GM19467 (cell line): Measurements from ENCODE around the gene KRTAP10-8.
"Not testable (repeated sequence)": the region's sequence is repeated elsewhere in the genome, so short reads cannot be mapped to it uniquely, and the experiment has no call there.

Experiments
- ATAC-seq: cut with Tn5 transposase; IDR thresholded peaks from one replicate; pipeline ENCODE4 v1.9.1; 2021; ENCODE audit warnings: mild to moderate bottlenecking, moderate library complexity; ENCODE audit not compliant: unreplicated experiment

KRTAP10-8 gene

DNA sequence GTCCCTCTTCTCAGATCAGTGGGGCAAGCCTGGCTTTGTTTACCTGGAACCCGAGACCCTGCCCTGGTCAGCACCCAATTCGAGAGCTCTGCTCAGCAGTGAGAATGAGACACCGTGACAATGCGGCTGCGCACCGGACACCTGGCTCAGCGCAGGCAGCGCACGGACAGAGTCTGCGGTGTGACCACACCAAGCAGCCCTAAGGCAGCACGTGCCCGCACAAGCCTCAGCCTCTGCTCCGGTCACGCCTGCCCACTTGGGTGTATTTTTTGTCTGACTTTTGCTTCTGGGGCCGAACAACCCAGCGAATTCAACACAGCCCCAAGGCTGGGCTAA is 4.7 kb downstream of the KRTAP10-8 start:
- ATAC-seq: no peak

DNA sequence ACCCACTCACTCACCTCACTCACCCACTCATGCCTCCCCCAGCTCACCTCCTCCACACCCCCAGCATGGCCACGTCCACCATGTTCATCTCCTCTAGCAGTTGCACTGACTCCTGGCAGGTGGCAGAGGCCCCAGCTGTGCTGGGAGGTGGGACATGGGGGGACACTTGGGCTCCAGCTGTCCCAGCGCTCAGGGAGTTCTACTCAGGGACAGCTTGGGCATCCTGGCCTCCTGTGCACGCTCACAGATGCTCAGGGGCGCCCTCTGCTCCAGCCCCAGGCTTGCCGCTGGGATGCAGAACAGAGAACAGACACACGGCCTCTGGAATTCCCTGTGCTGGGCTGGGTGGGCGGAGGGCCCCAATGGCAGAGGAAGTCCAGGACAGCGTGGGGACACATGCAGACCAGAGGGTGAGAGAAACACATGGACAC is 5.2 kb downstream of the KRTAP10-8 start:
- ATAC-seq: no peak

DNA sequence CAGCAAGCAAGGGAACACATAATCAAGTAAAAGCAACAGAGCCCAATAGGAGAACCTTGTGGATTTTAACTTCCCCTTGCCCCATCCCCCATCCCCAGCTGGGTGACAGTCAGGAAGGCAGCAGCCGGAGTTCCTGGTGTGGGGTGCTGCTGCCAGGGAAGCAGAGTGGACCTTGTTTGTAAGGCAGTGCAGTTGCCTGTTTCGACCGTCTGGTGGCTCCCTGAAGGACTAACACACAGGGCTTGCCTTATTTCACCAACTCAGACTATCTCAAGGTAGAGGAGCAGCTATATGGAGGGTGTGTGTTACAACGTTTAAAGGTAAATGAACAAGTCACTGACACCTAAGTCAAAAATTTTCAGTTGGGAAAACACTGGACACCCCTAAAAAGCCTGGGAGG is 6.6 kb downstream of the KRTAP10-8 start:
- no peak for ATAC-seq

DNA sequence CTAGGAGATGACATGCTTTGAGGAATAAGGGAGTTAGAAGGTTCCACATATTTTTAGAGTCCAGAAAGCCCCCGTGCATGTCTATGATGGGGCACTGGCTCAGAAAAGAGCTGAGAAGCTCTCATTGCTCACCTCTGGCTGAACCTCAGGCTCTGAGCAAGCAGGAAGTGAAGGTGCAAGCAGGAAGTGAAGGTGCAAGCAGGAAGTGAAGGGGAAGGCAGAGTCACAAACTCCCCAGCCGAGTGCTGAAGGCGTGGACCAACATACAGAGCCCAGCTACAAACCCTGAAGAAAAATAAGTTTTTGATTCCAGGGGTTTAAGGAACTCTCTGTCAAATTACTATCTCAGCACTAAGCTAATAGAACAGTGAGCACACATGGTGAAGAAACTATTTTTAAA is 7.0 kb downstream of the KRTAP10-8 start:
- no peak for ATAC-seq

DNA sequence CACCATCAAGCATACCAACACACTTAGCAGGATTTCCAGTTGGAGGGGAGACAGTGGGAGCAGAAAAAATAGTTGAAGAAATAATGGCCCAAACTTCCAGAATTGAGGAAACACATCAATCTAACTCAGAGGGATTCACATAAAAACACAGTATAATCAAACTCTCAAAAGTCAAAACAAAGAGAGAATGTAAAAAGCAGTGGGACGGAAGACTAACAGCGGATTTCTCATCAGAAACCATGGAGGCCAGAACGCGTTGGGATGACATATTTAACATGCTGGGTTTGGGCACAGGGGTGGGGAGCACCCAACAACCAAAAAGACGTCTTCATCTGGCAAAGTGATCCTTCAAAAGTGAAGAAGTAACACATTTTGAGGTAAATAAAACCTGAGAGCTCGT is 8.0 kb downstream of the KRTAP10-8 start:
- no peak for ATAC-seq

DNA sequence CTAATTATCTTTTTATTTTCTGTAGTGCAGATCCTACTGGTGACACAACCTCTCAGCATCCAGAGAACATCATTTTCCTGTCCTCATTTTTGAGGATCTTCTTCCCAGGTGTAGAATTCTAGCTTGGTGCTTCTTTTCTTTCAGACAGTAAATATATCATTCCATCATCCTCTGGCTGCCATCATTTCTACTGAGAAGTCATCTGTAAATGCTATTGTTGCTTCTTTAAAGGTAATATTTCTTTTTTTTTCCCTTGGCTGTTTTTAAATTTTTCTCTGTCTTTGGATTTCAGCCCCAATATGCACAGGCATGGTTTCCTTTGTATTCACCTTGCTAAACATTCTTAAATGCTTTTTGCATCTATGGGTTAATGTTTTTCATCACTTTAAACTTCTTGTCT is 11.7 kb downstream of the KRTAP10-8 start:
- no peak for ATAC-seq

GRCh38 chr21:44625756-44626155 is 13.9 kb downstream of the KRTAP10-8 start:
- ATAC-seq: no peak

DNA sequence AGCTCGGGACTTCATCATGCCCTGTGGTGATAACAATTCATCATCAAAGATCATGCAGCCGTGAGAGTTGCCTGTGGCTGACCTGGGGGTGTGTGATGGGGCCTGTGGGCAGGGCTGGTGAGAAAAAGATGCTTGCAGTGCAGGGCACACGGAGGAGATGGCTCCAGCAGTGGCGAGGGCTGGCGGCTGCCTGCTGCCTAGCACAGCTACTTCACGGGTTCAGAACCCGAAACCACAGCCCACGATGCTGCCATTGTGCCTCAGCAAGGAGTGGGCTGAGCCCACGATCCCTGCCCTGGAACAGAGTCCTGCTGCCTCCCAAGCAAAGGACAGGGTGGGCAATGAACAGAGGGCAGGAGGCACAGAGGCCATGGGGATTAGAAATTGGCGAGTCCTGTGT is 14.4 kb downstream of the KRTAP10-8 start:
- ATAC-seq: no peak

- no peak for ATAC-seq
Measured at GRCh38 chr21:44626673-44627143, 14.8 kb downstream of the KRTAP10-8 start, which contains the start of gene KRTAP10-9. Gene KRTAP10-9, plus strand, starts transcription at chr21:44627093. Its CDS starts 79 bp downstream, at chr21:44627172.

- ATAC-seq: not testable (repeated sequence)
Measured at GRCh38 chr21:44627181-44627822, 15.4 kb downstream of the KRTAP10-8 start.

DNA sequence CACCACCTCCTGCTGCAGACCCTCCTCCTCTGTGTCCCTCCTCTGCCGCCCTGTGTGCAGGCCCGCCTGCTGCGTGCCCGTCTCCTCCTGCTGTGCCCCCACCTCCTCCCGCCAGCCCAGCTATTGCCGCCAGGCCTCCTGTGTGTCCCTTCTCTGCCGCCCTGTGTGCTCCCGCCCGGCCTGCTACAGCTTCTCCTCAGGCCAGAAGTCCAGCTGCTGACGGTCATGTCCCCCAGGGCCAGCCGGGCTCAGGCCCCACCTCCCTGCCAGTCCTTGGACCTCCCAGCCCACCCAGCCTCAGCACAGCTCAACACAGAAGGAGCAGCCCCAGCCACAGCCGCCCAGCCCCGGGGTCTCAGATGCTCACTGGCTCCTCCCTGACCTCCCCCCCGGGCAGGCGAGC is 16.0 kb downstream of the KRTAP10-8 start:
- ATAC-seq: not testable (repeated sequence)

- no peak for ATAC-seq
Measured at GRCh38 chr21:44628707-44629391, 17.0 kb downstream of the KRTAP10-8 start.

GRCh38 chr21:44630440-44630839 is 18.6 kb downstream of the KRTAP10-8 start:
- no peak for ATAC-seq

DNA sequence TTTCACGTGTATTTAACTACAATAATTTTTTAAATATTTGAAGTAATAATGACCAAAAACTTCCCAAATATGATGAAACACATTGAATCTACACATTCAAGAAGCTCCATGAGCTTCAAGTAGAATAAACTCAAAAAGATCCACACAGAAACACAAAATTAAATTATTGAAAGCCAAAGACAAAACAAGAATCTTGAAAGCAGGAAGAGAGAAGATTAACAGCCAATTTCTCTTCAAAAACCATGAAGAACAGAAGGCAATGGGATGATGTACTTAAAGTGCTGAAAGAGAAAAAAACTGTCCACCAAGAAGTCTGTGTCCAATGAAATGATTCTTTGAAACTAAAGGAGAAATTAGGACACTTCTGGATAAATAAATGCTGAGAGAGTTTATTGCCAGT is 20.2 kb downstream of the KRTAP10-8 start:
- no peak for ATAC-seq

DNA sequence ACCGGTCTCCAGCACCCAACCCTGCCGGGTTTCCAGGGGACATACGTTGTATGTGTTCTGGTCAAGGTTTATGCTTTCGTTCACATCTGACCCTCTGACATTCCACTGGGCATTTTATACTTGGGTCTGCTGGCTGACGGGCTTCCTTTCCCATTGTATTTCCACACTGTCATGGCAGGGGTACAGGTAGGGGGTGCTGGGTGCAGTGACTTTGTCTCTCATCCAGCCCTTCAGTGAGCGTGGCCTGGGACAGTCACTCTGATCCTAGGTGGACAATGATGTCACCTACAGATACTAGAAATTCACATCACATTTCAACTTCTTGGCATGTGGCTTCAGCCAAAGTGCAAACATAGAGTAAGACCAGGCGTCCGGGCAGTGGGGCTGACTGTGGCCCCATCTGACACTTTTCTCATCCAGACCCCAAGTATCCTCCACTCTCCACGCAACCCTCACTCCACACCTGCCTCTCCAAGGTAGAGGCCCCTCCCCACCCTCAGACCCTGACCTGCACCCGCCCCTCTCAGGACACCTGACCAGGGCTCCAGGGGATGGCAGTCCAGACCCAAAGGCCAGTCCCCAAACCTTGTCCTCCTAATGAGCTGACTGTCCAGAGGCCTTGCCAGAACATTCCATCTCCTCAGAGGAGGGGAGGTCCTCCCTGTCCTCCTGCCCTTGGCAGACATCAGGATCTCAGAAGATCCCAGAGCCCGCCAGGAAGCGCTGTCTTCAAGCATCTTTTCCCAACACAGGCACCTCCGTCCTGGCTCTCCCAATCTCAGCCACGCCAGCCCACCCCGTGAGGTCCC is 24.5 kb downstream of the KRTAP10-8 start:
- ATAC-seq: no peak

DNA sequence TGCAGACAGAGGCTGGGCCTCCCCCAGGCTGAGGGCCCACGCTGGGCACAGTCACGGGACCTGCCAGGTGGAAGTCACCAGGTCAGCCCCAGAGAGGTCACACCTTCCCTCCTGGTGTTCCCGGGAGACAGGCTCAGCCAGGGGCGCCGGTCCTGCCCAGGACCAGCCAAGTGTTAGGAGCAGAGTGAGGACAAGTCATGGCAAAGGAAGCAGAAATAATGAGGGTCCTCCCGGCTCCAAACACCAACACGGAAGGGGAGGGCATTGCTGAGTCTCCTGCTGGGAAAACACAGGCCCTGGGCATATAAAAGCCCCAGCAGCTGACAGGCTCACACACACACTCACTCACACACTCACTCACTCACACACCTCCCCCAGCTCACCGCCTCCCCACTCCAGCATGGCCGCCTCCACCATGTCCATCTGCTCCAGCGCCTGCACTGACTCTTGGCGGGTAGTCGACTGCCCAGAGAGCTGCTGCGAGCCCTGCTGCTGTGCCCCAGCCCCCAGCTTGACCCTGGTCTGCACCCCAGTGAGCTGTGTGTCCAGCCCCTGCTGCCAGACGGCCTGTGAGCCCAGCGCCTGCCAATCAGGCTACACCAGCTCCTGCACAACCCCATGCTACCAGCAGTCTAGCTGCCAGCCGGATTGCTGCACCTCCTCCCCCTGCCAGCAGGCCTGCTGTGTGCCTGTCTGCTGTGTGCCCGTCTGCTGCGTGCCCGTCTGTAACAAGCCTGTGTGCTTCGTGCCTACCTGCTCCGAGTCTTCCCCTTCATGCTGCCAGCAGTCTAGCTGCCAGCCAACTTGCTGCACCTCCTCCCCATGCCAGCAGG is 25.4 kb downstream of the KRTAP10-8 start, which contains the start of gene KRTAP10-10:
Gene KRTAP10-10 (plus strand): TSS at position 339 of the 833 bp plus-strand sequence. CDS start 62 bp downstream, at position 401.
- no peak for ATAC-seq

DNA sequence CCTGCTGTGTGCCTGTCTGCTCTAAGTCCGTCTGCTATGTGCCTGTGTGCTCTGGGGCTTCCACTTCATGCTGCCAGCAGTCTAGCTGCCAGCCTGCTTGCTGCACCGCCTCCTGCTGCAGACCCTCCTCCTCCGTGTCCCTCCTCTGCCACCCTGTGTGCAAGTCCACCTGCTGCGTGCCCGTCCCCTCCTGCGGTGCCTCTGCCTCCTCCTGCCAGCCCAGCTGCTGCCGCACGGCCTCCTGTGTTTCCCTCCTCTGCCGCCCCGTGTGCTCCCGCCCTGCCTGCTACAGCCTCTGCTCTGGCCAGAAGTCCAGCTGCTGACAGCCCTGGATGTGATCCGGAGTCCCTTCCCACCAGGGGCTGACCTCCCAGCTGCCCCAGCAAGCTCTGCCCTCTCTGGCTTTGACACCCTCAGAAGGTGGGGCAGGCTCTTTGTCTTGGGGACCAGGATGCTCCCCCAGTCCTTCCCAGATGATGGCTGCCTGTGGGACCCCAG is 26.0 kb downstream of the KRTAP10-8 start:
- ATAC-seq: not testable (repeated sequence)

DNA sequence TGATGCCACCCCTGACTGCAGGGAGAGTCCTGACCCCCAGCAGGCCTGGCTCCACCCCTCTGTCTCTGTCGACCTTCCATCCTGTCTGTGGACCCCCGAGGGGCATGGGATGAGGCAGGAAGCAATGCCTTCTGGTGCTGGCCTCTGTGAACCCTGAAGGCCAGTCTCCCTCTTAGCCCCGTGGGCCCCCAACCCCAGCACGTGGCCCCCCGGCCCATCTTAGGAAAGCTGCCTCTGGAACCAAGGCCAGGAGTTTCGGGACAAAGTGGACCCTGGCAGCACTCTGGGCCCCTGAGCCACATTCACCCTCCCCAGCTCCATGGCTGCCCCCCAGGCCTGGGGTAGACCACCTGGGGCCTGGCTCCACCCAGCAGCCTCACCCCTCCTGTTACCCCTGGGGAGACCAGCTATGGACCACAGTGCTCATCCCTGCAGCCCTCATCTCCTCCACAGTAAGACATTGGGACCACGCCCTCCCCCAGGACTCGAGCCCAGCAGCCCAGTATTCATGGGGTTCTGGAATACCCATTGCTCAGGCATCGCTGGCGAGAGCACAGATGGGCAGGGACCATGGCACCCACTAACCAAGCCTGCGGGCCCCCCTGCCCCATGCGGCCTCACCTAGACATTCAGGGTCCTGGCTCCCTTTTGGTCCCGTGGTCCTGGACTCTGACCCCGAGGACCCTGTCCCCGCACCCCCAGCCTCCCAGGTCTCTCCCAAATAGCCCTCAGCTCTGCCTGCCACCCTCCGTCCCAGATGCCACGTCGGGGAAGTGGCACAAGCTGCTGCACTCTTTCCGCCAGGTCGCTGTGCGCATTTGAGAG is 26.8 kb downstream of the KRTAP10-8 start:
- not testable (repeated sequence) for ATAC-seq

DNA sequence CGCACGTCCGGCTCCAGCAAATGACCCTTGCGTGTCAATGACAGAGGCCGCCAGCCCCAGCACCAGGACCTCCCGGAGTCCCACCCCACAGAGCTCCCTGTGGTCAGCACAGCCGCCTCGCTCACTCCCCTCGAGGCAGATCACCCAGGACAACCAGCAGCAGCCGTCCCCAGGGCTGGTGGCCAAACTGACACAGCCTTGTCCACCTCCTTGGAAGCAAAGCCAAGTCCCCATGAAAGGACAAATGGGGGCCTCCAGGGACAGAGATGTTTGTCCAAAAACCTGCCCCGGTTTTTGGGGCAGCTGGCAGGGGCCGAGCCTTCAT is 27.4 kb downstream of the KRTAP10-8 start:
- no peak for ATAC-seq

DNA sequence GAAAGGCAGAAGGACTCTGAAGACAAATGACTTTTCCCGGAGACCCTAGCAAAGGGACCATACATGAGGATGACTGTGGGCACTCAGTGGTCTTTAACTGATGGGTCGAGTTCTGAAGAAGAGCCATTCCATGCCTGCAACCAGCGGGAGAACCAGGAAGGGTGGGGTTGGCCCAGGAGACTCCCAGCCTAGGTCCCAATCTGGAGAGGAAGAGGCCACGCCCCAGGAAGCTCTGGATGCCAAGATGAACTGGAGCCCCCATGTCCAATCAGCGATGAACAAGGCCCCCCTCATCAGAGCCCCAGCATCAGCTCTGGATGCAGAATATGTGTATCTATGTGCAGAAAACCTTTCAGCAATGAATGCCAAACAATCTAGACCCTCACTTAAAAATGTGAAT is 28.9 kb downstream of the KRTAP10-8 start:
- ATAC-seq: no peak
